Upper lobe of left lung (tissue), 6 donors: Measurements from ENCODE around the gene IL12RB1. TPM values are rescaled to one million over a fixed set of nuclear protein-coding genes. Genes with fewer than 3 reads are reported as not detected.

Experiments used
- ATAC-seq, 2 donors: fragments of 200-7000 bp; cut with Tn5 transposase; one replicate each; pipeline ENCODE4 v1.9.1; 2022; ENCODE audit warnings: mild to moderate bottlenecking in 2 of 2, moderate library complexity in 2 of 2; ENCODE audit not compliant: low FRiP score in 2 of 2
- DNase-seq, 2 donors: peaks; one replicate each; pipeline ENCODE4 v3.0.0-alpha.2; 2019 to 2020
- H3K27ac ChIP-seq, 4 donors: fragments of 200-600 bp; sonication (generic); one replicate each; pipeline ENCODE4 v1.5.1; 2016 to 2019
- H3K27me3 ChIP-seq, 4 donors: fragments of 200-600 bp; sonication (generic); one replicate each; pipeline ENCODE4 v1.5.1; 2017 to 2019
- H3K36me3 ChIP-seq, 4 donors: fragments of 200-600 bp; sonication (generic); one replicate each; pipeline ENCODE4 v1.5.1; 2016 to 2019
- H3K4me1 ChIP-seq, 4 donors: fragments of 200-600 bp; sonication (generic); one replicate each; pipeline ENCODE4 v1.5.1; 2018 to 2019
- H3K4me3 ChIP-seq, 4 donors: fragments of 200-600 bp; sonication (generic); one replicate each; pipeline ENCODE4 v1.5.1; 2017 to 2019; ENCODE audit warnings: mild to moderate bottlenecking in 2 of 4, moderate library complexity in 1 of 4
- H3K9me3 ChIP-seq, 4 donors: fragments of 200-600 bp; sonication (generic); one replicate each; pipeline ENCODE4 v1.5.1; 2018 to 2019
- CTCF ChIP-seq, 6 experiments: fragments of 450-650 bp in 4 of 6; fragments of 200-600 bp in 2 of 6; sonication (generic) in 2 of 6; IDR thresholded peaks; one replicate each; pipeline ENCODE4 v1.5.1; 2016 to 2019; ENCODE audit warnings: antibody characterized with exemption in 6 of 6
- EP300 ChIP-seq, 4 donors: sonication (generic); formaldehyde crosslinking; IDR thresholded peaks; one replicate each; pipeline ENCODE4 v1.5.1; 2017; ENCODE audit warnings: antibody characterized with exemption in 4 of 4, control low read depth in 2 of 4
- POLR2A ChIP-seq, 4 donors: fragments of 450-650 bp; IDR thresholded peaks; one replicate each; pipeline ENCODE4 v1.5.1; 2016 to 2017; ENCODE audit warnings: antibody characterized with exemption in 4 of 4, mild to moderate bottlenecking in 2 of 4
- POLR2AphosphoS5 ChIP-seq, 2 donors: sonication (generic); formaldehyde crosslinking; IDR thresholded peaks; one replicate each; pipeline ENCODE4 v1.5.1; 2017; ENCODE audit warnings: antibody characterized with exemption in 2 of 2
- WGBS, 2 donors: methylation state at CpG; one replicate each; pipeline ENCODE4 v1.1.5; 2017 to 2018; 5-methylcytosine and 5-hydroxymethylcytosine counted together
- total RNA-seq, 6 donors: library from RNA; depleted of rRNA in 4 of 6; stranded (reverse); fragments of >200 nt in 4 of 6; gene quantifications; one replicate each; pipeline versions ENCODE4 v1.1.0 to v1.2.1, GENCODE V29; 2016 to 2021
- donor health status: DM: no; HTN: no; CAD: no; lungs with moderate emphysema.
- donor health status: DM: no; HTN: yes; CAD: no; lungs with severe emphysema.

The IL12RB1 gene
- total RNA-seq, 6 donors from 2014 or later: 2.6 to 13.2 (median 8.6) TPM

- peak; percentile 28 to 76 for DNase-seq
- WGBS, 2 donors: 30 to 43% methylated on average over 7 to 19 of the region's 31 CpGs
Measured at GRCh38 chr19:18051887-18052286, 34.8 kb downstream of the IL12RB1 start.

GRCh38 chr19:18049385-18049784 lies 37.3 kb downstream of the IL12RB1 start:
- Histone ChIP-seq H3K27me3 (no peaks in the 10 kb centered on the region), H3K4me3 (no peak overlapping the region), H3K27ac (peak overlapping the region; percentile 51 to 86 (median 82)), H3K36me3 (no peaks in the 10 kb centered on the region), H3K9me3 (no peaks in the 10 kb centered on the region), H3K4me1 (peaks cover 38 to 54% (median 42%) of the 10 kb centered on the region in 4 donors)
- no peak for TF ChIP-seq CTCF (IDR thresholded peaks at IDR 0.05)
- TF ChIP-seq POLR2A (IDR thresholded peaks at IDR 0.05): peak in 1 of 4 donors; percentile 38
- peak in 3 of 4 donors; percentile 53 to 89 (median 71) for TF ChIP-seq EP300 (IDR thresholded peaks at IDR 0.05)
- TF ChIP-seq POLR2AphosphoS5 (IDR thresholded peaks at IDR 0.05): peak; percentile 84 to 85
- 53 to 58% methylated on average over 10 of the region's 10 CpGs for WGBS, 2 donors
- ATAC-seq (peak; percentile 71 to 77), DNase-seq (peak; percentile 68 to 87)

More at GRCh38 chr19:18051887-18052286, 34.8 kb downstream of the IL12RB1 start:
- peak overlapping the region in 3 of 4 donors; percentile 53 to 81 (median 77) for H3K27ac ChIP-seq
- no peaks in the 10 kb centered on the region for H3K9me3 ChIP-seq
- peak overlapping the region in 1 of 4 donors; percentile 20 for H3K4me3 ChIP-seq
- H3K36me3 ChIP-seq: no peaks in the 10 kb centered on the region
- peaks cover 26 to 38% (median 31%) of the 10 kb centered on the region in 4 donors for H3K4me1 ChIP-seq
- H3K27me3 ChIP-seq: no peaks in the 10 kb centered on the region
- TF ChIP-seq POLR2AphosphoS5 (IDR thresholded peaks at IDR 0.05) (peak in 1 of 2 donors; percentile 27), CTCF (IDR thresholded peaks at IDR 0.05) (no peak), EP300 (IDR thresholded peaks at IDR 0.05) (no peak), POLR2A (IDR thresholded peaks at IDR 0.05) (no peak)
- peak in 1 of 2 donors; percentile 39 for ATAC-seq

- peaks cover 30 to 47% (median 35%) of the 10 kb centered on the region in 4 donors for H3K4me1 ChIP-seq
- WGBS, 2 donors: 71 to 75% methylated on average over 14 of the region's 14 CpGs
- ATAC-seq: peak in 1 of 2 donors; percentile 11
- no peaks in the 10 kb centered on the region for H3K36me3 ChIP-seq
- peak overlapping the region in 3 of 4 donors; percentile 49 to 82 (median 63) for H3K27ac ChIP-seq
- TF ChIP-seq POLR2A (IDR thresholded peaks at IDR 0.05) (no peak), POLR2AphosphoS5 (IDR thresholded peaks at IDR 0.05) (no peak), CTCF (IDR thresholded peaks at IDR 0.05) (no peak), EP300 (IDR thresholded peaks at IDR 0.05) (no peak)
- no peaks in the 10 kb centered on the region for H3K27me3 ChIP-seq
- H3K4me3 ChIP-seq: no peak overlapping the region
- DNase-seq: no peak
- H3K9me3 ChIP-seq: no peaks in the 10 kb centered on the region
Measured at GRCh38 chr19:18046059-18046718, 40.5 kb downstream of the IL12RB1 start.

GRCh38 chr19:18045307-18046050 lies 41.3 kb downstream of the IL12RB1 start:
- 78 to 80% methylated on average over 7 of the region's 7 CpGs for WGBS, 2 donors
- Histone ChIP-seq H3K27me3 (no peaks in the 10 kb centered on the region), H3K9me3 (no peaks in the 10 kb centered on the region), H3K27ac (peak overlapping the region in 3 of 4 donors; percentile 63 to 82 (median 80)), H3K4me3 (peak overlapping the region in 3 of 4 donors; percentile 32 to 50 (median 48)), H3K36me3 (no peaks in the 10 kb centered on the region), H3K4me1 (peaks cover 27 to 40% (median 29%) of the 10 kb centered on the region in 4 donors)
- ATAC-seq (no peak), DNase-seq (no peak)
- TF ChIP-seq EP300 (IDR thresholded peaks at IDR 0.05): no peak
- TF ChIP-seq POLR2A (IDR thresholded peaks at IDR 0.05): no peak
- no peak for TF ChIP-seq CTCF (IDR thresholded peaks at IDR 0.05)
- no peak for TF ChIP-seq POLR2AphosphoS5 (IDR thresholded peaks at IDR 0.05)
